Left colon (tissue), 2 donors: ENCODE data around the gene CDC123. TPM values are rescaled to one million over a fixed set of nuclear protein-coding genes. Genes with fewer than 3 reads are reported as not detected.
"Not testable (repeated sequence)": the region's sequence is repeated elsewhere in the genome, so short reads cannot be mapped to it uniquely, and the experiment has no call there.

ENCODE experiments used
- ATAC-seq: fragments of 200-7000 bp; cut with Tn5 transposase; one replicate; pipeline ENCODE4 v1.9.1; 2020; ENCODE audit warnings: mild to moderate bottlenecking, moderate library complexity
- DNase-seq, 2 donors: peaks; one replicate each; pipeline ENCODE4 v3.0.0-alpha.2; 2020
- intact Hi-C, 2 donors: fragments of 100-400 bp; cut with DNase I in 1 of 2; cut with micrococcal nuclease in 1 of 2; formaldehyde crosslinking; loops; one replicate each; pipeline versions ENCODE4 v1.11.2 to v1.14.0; 2022; cut with DNase I, micrococcal nuclease
- long read RNA-seq: library from polyadenylated mRNA; unstranded; transcript quantifications from one replicate; pipeline ENCODE4 v2.0.0, GENCODE V29; 2021
- total RNA-seq, 2 donors: library from RNA; stranded (reverse); fragmentation: NEBNext Ultra II Directional; extraction: Animal tissue kit (Norgen Biotek cat#: 25700); gene quantifications; one replicate each; pipeline ENCODE4 v1.2.1, GENCODE V29; 2021
- donor health status: DM: no; HTN: no; CAD: no.
- donor health status: DM: yes; HTN: yes; CAD: no.

Gene CDC123, protein sequence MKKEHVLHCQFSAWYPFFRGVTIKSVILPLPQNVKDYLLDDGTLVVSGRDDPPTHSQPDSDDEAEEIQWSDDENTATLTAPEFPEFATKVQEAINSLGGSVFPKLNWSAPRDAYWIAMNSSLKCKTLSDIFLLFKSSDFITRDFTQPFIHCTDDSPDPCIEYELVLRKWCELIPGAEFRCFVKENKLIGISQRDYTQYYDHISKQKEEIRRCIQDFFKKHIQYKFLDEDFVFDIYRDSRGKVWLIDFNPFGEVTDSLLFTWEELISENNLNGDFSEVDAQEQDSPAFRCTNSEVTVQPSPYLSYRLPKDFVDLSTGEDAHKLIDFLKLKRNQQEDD
- 10 to 100 TPM; 44.4 to 58.8 TPM for total RNA-seq
- long read RNA-seq, transcript CDC123-201 (13 exons, 1,542 nt) = major isoform, 101 of 117 reads
- long read RNA-seq, partial matches to known transcripts = 12 of 117 reads
- long read RNA-seq, other reads (novel, unspliced or antisense) = 3 of 117 reads

DNA sequence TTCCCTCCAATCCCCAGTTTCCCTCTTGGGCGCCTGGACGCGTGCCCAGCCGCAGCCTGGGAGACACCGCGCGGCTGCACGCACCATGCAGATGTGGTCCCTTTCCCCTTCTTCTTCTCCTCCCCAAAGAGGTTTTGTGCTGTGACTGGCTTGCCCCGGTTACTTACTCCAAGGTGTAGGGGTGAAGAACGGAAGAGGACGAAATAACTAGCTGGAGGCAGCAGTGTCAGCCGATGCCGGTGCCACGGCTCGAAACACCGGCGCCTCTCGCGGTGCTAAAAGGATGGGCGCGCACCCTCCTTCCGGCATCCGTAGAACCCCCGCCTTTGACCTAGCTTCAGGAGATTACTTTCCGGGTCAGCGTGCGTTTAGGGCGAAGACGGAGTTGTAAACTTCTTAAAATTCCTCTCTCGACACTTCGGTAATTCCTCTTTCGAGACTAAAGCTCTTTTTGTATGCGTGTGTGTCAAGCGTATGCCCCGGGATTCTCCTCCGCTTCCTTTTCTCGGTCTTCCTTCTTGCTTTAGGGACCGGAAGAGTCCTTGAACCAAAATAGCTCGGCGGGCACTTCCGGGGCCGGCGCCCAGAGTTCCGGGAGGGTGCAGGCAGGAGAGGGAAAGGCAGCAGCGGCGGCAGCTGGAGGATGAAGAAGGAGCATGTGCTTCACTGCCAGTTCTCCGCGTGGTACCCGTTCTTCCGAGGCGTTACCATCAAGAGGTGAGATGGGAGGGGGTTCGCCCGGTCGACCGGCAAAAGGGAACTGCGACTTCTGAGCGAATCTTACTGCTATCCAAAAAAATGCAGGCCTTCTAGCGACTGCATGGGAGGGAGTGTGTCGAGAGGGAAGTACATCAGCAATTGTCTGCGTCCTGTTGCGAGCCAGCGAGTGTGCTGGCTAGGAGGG is at the start of gene CDC123, which contains the start of gene NUDT5:
CDC123 (plus strand) TSS at position 586 of the 904 bp plus-strand sequence; CDS start at position 644, 58 bp downstream.
NUDT5 (minus strand) TSS at position 289 of the 904 bp plus-strand sequence. CDS start 9,600 bp downstream, outside the sequence.
- intact Hi-C loops = no loop called here
- peak; percentile 96 for ATAC-seq
- DNase-seq = peak; percentile 89 to 91

DNA sequence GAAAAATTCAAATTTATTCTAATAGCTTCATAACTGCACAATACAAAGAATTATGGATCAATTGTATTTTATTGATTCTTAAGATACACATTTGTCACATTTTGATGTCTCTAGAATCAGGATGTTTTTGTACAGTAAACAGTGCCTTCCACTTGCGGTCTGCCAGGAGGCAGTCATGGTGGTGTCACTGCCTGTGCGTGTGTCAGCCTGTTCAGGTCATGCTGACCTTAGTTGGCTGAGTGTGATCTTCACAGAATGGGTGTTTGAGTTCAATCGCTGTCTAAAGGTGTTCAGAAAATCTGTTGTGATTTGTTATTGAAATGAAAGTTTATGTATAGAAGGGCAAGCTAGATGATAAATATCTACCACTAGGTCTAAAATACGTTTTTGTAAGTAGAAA is 45.8 kb upstream of the CDC123 start:
- intact Hi-C loops = no loop called here
- DNase-seq (no peak), ATAC-seq (no peak)

DNA sequence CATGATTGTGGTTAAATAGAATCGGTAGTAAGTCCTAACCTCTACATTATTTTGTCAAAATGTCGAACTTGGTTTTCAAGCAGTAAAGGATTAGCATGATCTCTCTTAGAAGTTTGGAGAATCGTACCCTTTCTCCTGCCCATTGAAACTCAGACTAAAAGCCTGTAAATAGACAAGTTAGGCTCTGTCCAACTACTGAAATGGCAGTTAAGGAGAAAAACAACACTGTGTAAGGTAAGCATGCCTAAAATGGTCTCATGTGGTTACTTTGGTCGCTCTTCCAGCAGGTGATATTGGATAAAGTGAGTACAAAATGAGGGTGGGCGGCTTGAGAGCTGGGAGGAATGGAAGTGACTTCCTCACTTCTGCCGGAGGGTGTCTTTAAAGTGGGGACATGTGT is 41.5 kb upstream of the CDC123 start:
- intact Hi-C loops = no loop called here
- ATAC-seq (no peak), DNase-seq (no peak)

DNA sequence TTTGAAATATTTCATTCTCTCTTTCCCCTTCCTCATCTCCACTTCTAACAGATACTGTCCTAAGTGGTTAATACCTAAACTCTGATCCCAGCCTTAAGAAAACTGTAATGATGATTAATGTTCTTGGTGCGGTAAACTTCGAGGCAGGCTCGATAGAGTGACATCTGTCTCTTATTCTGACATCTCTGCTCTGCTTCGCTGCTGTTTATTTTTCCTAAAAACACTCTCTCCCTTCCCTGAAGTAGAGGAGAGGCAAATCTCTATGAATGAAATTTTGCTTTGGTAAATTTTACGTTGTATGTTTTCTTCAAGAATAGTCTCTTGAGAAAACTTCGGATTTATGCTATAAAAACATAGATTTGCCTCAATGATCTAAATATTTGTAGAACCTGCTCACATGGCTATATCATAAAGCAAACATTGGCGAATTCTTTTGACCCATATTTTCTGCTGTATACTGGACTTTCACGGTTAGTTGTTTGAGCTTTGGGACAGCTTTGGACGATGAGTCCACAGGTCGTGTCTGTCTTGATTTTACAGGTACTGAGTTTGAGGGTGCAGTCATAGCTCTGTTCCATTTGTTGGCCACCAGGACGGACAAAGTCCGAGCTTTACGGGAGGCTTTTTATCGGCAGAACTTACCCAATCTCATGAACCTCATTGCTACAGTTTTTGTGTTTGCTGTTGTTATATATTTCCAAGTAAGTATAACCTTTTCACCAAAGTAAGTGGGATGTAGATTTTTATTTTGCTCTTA is 39.4 kb upstream of the CDC123 start:
- DNase-seq (no peak), ATAC-seq (peak; percentile 86)

DNA sequence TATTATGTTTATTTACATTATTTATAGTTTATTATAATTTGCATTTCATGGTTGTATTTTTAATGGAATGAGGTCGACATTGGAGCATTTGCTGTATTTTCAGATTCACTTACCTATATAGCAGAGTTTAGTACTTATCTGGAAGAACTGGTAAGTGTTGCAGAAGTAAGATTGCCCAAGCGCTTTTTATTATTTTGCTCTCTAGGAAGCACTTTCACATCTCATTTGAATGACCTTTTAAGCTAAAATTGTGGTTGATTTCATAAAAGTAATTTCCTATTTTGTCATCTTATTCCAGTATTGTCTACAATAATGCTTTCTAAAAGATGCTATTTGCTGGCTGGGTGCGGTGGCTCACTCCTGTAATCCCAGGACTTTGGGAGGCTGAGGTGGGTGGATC is 37.9 kb upstream of the CDC123 start:
- ATAC-seq = no peak
- DNase-seq = no peak
- intact Hi-C loops = no loop called here

More for the DNA sequence above, 39.4 kb upstream of the CDC123 start:
- intact Hi-C loops = no loop called here

DNA sequence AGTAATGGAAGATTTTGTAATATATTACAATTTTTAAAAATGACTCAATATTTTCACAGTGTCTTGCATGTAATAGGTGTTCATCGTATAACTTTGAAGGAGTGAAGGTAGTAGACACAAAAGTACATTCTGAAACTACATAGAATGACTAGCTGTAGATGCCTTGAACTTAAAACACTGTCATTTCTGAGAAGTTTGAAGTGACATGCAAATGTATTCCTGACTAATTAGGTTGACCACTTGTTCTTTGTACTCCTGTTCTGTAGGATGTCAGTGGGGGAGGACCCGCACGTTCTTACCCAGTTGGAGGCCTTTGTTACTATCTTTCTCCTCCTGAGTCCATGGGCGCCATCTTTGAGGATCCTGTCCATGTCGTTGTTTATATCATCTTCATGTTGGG is 35.3 kb upstream of the CDC123 start:
- DNase-seq (no peak), ATAC-seq (no peak)
- intact Hi-C loops = no loop called here

DNA sequence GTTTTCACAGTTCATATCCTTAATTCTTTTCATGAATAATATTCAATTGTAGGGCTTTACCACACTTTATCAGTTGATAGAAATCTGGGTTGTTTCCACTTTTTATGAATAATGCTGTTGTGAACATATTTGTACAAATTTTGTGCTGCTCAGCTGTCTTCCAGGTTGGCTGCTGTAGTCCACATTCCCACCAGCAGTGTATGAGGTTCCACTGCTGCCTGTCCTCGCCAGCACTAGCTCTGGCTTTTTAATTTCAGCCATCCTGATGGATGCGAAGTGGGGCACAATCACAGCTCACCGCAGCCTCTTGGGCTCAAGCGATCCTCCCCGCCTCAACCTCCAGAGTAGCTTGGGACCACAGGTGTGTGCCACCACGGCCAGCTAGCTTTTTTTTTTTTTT is 33.1 kb upstream of the CDC123 start:
- ATAC-seq = no peak
- intact Hi-C loops = no loop called here

DNA sequence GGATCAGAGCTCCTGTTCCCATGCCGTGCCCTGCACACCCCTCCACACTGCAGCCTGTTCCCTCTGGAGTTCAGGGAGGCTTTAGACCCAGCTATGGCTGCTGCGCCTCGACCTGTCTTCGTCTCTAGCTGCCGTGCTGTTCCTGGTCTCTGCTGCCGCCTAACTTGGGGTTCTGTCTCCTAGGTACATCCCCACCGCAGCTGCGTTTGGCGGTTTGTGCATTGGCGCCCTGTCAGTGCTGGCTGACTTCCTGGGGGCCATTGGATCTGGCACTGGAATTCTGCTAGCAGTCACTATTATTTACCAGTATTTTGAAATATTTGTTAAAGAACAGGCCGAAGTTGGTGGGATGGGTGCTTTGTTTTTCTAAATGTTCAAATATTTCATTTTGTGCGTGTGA is 31.9 kb upstream of the CDC123 start:
- ATAC-seq (no peak), DNase-seq (no peak)
- intact Hi-C loops = no loop called here

More for the DNA sequence above, 33.1 kb upstream of the CDC123 start:
- no peak for DNase-seq

DNA sequence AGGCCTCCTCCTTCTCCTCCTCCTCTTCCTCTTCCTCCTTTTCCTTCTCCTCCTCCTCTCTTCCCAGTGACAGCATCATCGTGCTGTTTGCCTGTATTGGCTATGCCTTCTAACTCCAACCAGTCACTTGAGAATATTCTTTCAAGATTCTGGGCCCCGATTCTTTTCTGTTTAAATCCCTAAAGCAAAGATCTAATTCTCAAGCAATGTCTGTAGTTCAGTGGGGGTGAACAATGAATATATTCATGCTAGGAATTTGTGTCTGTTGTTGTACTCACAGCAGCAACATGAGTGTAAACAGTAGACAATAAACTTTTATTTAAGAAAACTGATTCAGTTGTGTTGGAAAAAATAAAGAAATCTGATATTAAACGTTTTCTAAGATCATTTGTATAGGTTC is 31.0 kb upstream of the CDC123 start:
- ATAC-seq (no peak), DNase-seq (no peak)
- intact Hi-C loops = no loop called here

DNA sequence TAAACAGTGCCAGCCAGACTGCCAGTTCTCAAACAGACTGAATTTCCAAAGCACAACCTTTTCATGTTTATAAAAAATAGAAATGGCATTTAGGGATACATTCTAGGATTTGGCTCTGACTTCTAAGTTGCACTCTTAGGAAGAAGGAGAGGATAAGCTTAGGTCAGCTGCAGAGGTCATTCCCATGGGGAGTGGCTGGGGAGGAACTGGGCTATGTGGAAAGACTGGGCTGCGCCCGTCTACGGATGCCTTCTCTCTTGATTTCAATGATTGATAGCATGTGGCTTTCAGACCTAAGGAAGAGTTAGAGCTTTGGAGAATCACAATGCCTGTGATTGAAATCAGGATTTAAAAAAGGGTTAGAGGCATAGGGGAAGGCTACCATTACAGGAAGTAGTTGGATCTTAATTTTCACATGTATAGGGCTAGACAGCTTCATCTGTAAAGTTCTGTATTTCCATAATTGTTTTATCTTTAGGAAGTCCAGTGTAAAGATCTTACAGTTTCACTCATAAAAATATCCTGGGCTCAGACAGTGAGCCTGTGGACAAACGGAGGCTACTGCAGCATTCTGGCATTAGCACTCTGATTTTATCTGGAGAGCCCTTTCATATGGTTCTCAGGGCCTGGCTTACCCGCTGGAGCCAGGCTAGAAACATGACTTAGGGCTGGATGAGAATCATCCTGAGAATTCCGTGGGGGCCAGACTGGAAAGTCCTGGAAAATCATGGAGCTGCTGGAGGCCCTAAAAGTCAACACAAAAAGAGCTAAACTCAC is 29.8 kb upstream of the CDC123 start:
- peak; percentile 39 for ATAC-seq
- DNase-seq = no peak
- intact Hi-C loops = no loop called here

DNA sequence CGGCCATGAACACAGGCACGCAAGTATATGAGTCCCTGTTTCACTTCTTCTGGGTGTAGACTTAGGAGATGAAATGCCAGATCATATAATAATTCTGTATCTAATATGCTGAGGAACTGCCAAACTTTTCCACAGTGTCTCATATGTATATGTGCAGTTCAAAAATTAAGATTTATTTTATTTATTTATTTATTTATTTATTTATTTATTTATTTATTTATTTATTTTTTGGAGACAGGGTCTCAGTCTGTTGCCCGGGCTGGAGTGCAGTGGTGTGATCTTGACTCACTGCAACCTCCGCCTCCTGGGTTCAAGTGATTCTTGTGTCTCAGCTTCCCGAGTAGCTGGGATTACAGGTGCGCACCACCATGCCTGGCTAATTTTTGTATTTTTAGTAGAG is 24.5 kb upstream of the CDC123 start:
- intact Hi-C loops, ATAC-seq, DNase-seq: not testable (repeated sequence)

DNA sequence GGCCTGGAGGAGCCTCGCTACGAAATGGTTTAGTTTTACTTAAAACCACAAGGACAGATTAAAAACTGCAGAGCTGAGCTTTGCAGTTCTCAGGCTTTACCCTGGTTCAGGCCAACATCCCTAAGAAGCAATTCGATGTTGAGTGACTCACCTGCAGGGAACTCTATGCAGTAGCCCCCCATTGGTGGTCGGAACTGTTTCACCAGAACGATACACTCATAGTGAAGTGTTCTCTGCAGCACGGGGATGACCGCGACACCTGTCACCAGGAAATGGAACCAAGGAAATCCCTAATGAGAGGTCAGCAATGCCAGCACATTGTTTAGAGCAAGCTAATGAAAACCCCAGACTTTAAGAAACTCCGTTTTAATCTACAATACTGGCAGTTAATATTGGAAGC is 18.3 kb upstream of the CDC123 start:
- DNase-seq (no peak), ATAC-seq (no peak)
- intact Hi-C loops = no loop called here

DNA sequence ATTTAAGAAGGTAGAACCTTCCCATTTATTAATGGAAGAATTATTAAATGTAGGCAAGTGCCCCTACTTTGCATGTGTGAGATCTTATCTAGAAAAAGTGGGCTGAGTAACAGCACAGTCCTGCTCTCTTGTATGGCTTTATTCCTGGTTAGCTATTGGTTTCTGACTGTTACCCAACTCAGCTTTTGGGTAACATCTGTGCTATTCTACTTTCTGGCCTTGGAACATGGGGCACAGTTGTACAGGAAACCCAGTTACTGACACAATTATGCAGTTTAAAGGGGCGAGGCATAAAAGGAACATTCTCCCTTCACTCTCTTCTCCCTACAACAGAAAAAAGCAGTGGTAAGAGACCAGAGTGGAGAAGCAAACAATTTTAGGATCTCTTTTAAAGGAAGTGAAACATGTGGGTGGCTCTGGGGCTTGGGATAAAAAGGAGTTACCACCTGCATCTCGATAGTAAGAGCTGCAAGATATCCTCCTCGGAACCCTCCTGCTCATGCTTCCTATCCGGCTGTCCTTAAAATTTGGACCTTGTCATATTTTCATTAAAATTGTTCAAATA is 16.3 kb upstream of the CDC123 start:
- ATAC-seq (no peak), DNase-seq (no peak)
- intact Hi-C loops = no loop called here

DNA sequence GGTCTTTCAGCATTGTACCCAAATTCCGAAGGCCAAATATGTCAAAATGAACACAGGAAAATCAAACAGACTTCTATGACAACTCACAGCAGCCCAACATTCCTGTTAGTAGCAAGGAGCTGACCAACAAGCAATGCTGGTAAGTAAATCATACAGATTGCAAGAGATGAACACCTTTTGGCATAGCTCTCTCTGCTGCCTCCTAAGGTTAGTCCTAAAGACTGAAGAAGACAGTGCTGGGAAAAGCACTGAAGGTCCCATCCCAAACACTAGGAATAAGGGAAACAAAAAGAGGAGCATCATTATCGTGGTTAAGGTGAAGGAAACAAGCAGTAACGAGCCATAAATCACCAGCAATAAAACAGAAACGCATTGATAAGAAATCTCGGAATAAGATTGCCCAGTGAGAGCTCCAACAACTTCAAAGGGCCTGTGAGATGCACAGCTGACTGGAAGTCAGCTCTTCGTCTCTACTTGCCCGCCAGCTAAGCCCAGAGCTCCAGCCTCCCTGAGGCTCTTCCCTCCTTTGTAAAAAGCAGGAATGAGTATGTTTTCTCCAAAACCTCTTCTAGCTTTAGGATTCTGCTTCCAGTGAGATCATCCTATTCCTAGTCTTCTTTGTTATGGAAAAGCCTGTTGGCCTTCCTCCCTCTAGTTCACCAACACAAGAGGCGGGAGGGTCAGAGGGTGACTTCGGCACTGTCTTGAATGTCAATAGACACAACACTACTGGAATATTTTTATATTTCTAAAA is 15.6 kb upstream of the CDC123 start:
- DNase-seq = no peak
- intact Hi-C loops = no loop called here

DNA sequence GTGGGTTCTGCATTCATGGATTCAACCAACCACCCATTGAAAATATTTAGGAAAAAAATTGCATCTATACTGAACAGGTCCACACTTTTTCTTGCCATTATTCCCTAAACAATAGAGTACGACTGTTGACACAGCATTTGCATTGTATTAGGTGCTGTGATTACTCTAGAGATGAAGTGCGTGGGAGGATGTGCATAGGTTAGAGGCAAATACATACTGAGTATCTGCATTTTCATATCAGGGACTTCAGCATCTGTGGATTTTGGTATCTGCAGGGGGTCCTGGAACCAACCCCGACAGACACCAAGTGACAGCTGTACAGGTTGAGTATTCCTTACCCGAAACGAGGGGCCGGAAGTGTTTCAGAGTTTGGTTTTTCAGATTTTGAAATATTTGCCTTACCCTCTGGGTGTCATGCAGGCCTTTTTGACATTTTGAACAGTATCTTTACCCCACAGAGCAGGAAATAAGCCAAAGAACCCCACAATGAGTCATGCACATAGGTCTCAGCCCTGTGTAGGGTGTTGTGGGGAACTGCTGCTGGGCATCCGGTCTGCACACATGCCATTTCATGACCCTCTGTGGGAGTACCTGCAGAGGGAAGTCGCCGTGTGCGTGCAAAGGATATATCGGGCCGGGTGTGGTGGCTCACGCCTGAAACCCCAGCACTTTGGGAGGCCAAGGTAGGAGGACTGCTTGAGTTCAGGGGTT is 14.8 kb upstream of the CDC123 start:
- peak in 1 of 2 donors; percentile 43 for DNase-seq
- peak; percentile 50 for ATAC-seq
- intact Hi-C loops = no loop called here

More for the DNA sequence above, 15.6 kb upstream of the CDC123 start:
- ATAC-seq = peak; percentile 56

DNA sequence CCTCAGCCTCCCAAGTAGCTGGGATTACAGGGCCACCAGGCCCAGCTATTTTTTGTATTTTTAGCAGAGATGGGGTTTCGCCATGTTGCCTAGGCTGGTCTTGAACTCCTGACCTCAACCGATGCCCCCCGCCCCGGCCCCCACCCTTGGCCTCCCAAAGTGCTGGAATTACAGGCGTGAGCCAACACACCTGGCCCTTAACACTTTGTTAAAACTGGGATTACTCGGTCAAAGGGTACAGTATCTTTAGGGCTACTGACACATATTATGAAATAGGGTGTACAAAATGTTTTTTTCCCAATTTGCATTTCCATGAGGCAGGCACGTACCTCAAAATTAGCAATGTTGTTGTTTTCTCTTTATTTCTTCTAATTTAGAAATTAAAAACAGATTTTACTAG is 11.8 kb upstream of the CDC123 start:
- no peak for ATAC-seq
- DNase-seq = no peak
- intact Hi-C loops = no loop called here

DNA sequence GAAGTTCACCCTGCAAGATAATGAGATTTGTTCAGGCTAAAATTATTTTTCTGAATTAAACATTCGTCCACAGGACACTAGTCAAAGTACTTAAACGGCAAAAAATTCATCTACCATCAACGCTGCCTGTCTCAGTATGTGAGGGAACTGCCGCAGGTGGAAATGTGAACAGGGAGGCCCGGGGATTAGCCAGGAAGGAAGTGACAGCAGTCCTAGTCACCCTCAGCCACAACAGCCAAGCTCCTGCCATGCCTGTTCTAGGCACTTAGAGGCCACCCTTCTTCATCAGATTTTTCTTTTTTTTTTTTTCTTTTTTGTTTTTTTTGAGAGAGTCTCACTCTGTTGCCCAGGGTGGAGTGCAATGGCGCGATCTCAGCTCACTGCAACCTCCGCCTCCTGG is 9.7 kb upstream of the CDC123 start:
- intact Hi-C loops = no loop called here
- ATAC-seq (no peak), DNase-seq (no peak)
